Measurements from ENCODE around the gene CCDC107. TPM values are rescaled to one million over a fixed set of nuclear protein-coding genes. Genes with fewer than 3 reads are reported as not detected.

CCDC107 gene
- total and polyA plus RNA-seq, 9 of the 15 experiments (the other 6 are each of a cell fraction or from before 2014, with no cell fraction given): 0.35 to 11.3 (median 6.9) TPM; not detected in 1

DNA sequence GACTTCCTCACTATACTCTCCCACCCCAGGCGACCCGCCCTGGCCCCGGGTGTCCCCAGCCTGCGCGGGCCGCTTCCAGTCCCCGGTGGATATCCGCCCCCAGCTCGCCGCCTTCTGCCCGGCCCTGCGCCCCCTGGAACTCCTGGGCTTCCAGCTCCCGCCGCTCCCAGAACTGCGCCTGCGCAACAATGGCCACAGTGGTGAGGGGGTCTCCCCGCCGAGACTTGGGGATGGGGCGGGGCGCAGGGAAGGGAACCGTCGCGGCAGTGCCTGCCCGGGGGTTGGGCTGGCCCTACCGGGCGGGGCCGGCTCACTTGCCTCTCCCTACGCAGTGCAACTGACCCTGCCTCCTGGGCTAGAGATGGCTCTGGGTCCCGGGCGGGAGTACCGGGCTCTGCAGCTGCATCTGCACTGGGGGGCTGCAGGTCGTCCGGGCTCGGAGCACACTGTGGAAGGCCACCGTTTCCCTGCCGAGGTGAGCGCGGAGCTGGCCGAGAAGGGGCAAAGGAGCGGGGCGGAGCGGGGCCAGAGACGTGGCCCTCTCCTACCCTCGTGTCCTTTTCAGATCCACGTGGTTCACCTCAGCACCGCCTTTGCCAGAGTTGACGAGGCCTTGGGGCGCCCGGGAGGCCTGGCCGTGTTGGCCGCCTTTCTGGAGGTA lies 17.8 kb downstream of the CCDC107 start (continued):
- TF ChIP-seq, protein P1, sequence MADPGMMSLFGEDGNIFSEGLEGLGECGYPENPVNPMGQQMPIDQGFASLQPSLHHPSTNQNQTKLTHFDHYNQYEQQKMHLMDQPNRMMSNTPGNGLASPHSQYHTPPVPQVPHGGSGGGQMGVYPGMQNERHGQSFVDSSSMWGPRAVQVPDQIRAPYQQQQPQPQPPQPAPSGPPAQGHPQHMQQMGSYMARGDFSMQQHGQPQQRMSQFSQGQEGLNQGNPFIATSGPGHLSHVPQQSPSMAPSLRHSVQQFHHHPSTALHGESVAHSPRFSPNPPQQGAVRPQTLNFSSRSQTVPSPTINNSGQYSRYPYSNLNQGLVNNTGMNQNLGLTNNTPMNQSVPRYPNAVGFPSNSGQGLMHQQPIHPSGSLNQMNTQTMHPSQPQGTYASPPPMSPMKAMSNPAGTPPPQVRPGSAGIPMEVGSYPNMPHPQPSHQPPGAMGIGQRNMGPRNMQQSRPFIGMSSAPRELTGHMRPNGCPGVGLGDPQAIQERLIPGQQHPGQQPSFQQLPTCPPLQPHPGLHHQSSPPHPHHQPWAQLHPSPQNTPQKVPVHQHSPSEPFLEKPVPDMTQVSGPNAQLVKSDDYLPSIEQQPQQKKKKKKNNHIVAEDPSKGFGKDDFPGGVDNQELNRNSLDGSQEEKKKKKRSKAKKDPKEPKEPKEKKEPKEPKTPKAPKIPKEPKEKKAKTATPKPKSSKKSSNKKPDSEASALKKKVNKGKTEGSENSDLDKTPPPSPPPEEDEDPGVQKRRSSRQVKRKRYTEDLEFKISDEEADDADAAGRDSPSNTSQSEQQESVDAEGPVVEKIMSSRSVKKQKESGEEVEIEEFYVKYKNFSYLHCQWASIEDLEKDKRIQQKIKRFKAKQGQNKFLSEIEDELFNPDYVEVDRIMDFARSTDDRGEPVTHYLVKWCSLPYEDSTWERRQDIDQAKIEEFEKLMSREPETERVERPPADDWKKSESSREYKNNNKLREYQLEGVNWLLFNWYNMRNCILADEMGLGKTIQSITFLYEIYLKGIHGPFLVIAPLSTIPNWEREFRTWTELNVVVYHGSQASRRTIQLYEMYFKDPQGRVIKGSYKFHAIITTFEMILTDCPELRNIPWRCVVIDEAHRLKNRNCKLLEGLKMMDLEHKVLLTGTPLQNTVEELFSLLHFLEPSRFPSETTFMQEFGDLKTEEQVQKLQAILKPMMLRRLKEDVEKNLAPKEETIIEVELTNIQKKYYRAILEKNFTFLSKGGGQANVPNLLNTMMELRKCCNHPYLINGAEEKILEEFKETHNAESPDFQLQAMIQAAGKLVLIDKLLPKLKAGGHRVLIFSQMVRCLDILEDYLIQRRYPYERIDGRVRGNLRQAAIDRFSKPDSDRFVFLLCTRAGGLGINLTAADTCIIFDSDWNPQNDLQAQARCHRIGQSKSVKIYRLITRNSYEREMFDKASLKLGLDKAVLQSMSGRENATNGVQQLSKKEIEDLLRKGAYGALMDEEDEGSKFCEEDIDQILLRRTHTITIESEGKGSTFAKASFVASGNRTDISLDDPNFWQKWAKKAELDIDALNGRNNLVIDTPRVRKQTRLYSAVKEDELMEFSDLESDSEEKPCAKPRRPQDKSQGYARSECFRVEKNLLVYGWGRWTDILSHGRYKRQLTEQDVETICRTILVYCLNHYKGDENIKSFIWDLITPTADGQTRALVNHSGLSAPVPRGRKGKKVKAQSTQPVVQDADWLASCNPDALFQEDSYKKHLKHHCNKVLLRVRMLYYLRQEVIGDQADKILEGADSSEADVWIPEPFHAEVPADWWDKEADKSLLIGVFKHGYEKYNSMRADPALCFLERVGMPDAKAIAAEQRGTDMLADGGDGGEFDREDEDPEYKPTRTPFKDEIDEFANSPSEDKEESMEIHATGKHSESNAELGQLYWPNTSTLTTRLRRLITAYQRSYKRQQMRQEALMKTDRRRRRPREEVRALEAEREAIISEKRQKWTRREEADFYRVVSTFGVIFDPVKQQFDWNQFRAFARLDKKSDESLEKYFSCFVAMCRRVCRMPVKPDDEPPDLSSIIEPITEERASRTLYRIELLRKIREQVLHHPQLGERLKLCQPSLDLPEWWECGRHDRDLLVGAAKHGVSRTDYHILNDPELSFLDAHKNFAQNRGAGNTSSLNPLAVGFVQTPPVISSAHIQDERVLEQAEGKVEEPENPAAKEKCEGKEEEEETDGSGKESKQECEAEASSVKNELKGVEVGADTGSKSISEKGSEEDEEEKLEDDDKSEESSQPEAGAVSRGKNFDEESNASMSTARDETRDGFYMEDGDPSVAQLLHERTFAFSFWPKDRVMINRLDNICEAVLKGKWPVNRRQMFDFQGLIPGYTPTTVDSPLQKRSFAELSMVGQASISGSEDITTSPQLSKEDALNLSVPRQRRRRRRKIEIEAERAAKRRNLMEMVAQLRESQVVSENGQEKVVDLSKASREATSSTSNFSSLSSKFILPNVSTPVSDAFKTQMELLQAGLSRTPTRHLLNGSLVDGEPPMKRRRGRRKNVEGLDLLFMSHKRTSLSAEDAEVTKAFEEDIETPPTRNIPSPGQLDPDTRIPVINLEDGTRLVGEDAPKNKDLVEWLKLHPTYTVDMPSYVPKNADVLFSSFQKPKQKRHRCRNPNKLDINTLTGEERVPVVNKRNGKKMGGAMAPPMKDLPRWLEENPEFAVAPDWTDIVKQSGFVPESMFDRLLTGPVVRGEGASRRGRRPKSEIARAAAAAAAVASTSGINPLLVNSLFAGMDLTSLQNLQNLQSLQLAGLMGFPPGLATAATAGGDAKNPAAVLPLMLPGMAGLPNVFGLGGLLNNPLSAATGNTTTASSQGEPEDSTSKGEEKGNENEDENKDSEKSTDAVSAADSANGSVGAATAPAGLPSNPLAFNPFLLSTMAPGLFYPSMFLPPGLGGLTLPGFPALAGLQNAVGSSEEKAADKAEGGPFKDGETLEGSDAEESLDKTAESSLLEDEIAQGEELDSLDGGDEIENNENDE (IDR thresholded peaks at IDR 0.05; ENCODE audit: low read depth, low read length): no peak
- TF ChIP-seq ZNF140 (CRISPR knock-in tag; IDR thresholded peaks at IDR 0.05): no peak
- TF ChIP-seq KAT2B (IDR thresholded peaks at IDR 0.05; ENCODE audit: low read depth, low read length): no peak
- TF ChIP-seq POLR3G (IDR thresholded peaks at IDR 0.05; ENCODE audit: extremely low read depth, insufficient read length, insufficient replicate concordance): no peak
- TF ChIP-seq TEAD4 (IDR thresholded peaks at IDR 0.05; ENCODE audit: low read length): no peak
- no peak for TF ChIP-seq TEAD4 (CRISPR knock-in tag; IDR thresholded peaks at IDR 0.05; ENCODE audit: borderline replicate concordance)

All from K562 (cell line).